Activated CD8-positive, alpha-beta memory T cell treated with anti-CD3 and anti-CD28 coated beads for 1 hour (primary cell): ENCODE data around the gene UST.

Experiments
- DNase-seq, 2 donors: peaks; one replicate each; pipeline ENCODE4 v3.0.0-alpha.2; 2020; ENCODE audit warnings: low read depth in 1 of 2; ENCODE audit errors: extremely low read depth in 1 of 2

UST gene

DNA sequence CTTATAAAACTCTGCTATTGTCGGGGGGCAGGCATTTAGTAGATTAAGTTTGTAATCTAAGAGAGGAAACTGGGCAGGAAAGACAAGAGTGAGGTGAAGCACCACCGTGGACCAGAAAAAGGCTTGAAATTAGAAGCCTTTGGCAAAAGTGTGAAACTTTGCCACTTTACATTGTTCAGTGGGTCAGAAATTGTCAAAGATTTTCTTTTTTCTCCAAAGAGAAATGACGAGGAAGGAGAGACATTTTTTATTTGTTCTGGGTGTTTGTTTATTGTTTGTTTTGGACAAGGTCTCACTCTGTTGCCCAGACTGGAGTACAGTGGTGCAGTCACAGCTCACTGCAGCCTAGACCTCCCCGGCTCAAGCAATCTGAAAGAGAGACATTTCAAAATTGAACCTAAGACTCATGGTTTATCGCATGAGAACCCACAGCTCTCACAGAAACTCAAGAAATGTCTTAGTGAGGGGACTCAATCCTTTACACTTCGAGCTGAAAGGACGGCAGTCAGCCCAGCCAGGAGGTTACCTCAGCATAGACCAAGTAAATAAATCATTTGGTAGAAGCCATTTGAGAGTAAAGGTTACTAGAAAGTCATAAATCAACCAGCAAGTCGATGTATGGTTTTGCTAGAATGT, 307.8 kb downstream of the UST start:
- DNase-seq, result no peak

DNA sequence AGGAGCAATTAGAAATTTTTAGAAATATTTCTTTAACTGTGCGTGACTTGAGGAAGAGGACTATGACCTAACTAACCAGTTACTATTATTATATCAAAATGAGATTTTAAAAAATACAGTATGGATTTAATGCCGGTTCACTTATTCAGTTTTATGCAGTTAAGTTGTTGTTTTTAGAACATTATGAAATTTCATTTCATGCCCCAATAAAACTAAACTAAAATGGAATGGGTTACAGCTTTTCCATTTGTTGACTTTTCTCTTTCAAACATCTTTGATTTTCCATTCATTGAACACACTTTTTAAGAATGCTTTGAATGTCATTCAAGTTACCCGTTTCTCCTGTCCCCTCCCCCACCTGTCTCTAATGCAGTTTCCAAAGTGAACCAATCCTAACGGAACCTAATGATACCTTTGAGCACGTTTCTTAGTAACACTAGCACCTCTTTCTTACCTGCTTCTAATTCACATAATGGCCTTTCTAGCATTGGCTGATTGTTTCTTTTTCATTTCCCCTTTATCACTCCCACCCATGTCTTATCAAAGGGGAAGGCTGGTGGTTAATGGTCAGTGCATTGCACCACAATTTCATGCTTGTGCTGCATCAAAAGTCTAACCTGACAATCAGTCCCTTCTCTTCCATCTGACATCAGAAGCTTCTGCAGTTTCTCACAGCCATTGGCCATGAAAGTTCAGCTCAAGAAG, 308.5 kb downstream of the UST start:
- DNase-seq, result no peak

- DNase-seq, result no peak
These were observed 310.1 kb downstream of the UST start for GRCh38 chr6:149056777-149057463.

GRCh38 chr6:149057464-149057840, 310.6 kb downstream of the UST start:
- no peak for DNase-seq

DNA sequence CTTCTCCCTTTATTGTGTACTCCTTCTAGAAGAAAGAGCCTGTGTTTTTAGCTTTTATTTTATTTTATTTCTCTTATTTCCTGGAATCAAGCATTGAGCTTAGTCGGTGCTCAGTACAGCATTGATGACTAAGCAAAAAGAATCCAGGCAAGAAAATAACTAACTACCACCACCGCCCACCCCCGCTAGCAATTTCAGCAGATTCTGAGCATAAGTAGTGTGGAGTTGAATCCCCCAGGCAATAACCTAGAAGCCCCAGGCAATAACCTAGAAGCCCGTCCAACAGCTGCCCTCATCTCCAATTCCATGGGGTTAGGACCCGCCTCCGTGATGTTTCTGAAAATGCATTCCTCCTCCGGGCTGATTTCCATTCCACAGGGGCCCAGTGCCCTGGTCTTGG, 312.7 kb downstream of the UST start:
- no peak for DNase-seq

- peak in 1 of 2 donors; percentile 31 for DNase-seq
These were observed 313.6 kb downstream of the UST start for GRCh38 chr6:149060300-149060984.

GRCh38 chr6:149060985-149061760, 314.3 kb downstream of the UST start:
- no peak for DNase-seq

GRCh38 chr6:149061930-149062329, 315.1 kb downstream of the UST start:
- DNase-seq, result no peak

DNA sequence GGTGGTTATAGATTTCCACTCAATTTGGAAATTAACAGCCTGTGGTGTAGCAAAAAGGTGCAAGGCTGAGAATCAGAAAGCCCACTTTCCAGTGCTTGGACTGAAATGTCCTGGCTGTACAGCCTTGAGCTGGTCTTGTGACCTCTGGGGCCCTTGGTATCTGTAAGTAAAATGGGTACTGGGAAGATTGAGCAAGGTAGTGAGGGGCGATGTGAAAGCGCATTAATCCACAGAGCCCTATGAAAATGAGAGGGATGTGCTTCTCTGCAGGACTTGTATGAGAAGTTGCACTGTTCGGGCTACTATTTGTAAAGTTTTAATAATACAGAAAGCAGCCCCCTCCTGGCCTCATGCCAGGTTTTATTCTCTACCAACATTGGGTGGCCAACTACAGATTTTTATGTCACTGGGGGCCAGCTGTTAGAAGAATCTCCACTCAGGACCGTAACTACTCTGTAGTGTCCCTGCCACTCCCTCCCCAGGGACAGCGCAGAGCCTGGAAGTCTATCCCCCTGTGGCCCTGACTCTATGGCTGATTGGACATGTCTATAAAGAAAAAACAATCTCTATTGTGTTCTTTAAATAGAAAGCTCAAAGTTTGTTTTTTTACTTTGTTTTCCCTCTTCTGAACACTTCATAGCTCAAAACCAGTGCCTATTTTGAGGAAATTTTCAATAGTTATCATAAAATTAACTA, 316.0 kb downstream of the UST start:
- DNase-seq, result no peak

- DNase-seq, result no peak
These were observed 316.6 kb downstream of the UST start for GRCh38 chr6:149063468-149063867.

DNA sequence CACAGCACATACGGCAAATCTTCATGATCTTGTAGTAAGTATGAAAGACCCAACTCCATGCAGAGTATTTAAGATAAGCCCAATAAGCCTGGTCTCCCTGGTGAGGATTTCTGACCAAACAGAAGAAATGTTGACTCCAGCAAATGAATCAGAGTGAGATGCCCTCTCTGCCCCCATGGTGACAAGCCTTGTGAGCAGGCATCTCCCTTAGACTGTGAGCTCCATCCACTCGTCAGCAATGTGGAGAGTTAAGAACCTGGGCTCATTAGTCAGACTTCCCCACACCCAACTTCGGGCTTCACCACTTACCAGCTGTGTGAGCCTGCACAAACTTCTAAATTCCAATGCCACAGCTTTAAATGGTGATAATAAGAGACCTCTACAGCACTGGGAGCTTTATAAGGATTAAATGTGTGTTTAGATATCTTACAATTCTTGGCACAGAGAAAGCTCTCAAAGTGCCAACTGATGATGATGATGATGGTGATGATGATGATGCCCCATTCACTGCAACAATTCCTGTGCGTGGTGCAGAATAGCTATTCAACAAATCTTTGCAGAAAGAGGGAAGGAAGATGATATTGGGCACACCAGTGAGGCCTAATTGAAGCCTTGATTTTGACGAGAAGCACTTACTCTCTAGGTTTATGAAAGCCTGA, 317.3 kb downstream of the UST start:
- no peak for DNase-seq

- DNase-seq, result no peak
These were observed 317.8 kb downstream of the UST start for GRCh38 chr6:149064660-149065015.

DNA sequence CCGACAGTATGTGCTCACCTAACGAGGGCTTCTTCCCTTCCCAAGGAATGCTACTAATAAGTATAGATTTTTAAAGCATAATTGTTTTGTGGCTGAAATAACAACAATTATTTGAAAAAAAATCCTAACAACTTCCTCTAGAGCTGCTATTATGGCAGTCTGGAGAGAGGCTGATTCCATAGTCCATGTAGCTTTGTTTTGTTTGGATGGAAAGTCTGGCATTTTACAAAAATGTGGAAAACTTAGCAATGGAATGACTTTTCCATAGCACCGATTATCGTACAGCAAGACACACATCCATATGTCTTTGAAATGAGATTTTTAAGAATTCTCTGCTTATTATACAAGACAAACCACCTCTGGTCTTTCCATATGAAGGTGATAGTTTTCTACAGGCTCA, 318.3 kb downstream of the UST start:
- no peak for DNase-seq

DNA sequence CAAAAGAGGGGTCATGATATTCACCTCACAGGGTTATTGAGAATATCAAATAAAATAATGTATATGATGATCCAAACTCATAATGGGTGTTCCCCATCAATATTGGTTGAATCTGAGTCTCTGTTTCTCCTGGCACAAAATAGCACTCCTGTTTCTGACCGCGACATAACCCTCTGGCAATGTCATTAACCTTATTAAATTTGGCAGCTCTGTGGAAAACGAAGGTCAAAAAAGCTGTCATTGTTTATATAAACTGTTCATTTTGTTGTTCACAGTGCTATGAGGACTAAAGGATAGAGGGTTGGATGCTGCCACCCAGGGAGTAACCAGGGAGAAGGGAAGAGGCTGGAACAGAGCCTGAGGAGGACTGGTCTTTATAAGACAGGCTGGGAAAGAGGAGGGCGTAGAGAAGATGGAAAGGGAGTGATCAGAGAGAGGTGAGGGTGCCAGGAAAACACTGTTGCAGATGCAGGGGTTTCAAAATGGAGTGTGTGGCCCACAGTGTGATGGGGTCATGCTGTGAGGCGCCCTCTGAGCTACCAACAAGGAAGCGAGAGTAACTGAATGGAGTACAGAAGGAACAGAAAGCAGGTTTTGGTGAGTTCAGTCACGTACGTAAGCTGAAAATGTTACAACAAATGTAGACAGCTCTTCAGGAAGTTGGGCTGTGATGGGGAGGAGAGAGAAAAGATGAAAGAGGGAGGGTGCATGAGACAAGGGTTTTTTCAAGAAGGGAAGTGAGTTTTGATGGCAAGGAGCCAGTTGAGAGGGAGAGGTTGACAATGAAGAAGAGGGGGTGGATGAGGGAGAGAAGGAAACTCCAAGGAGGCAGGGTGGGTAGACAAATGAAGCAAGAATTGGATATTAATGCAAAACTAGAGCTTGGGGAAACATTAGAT, 319.1 kb downstream of the UST start:
- DNase-seq, result no peak

GRCh38 chr6:149071997-149072396, 325.2 kb downstream of the UST start:
- DNase-seq, result no peak

GRCh38 chr6:149074832-149075258, 328.0 kb downstream of the UST start:
- no peak for DNase-seq

GRCh38 chr6:149075616-149076354, 329.0 kb downstream of the UST start:
- no peak for DNase-seq

- DNase-seq, result no peak
These were observed 329.5 kb downstream of the UST start for GRCh38 chr6:149076355-149076734.
